Measurements from ENCODE around the gene SCAMP1.
A peak's percentile ranks its signal among the peaks of the same experiment; 100 is the strongest.

SCAMP1 gene

GRCh38 chr5:78492224-78492623 is 131.8 kb downstream of the SCAMP1 start:
- no peaks in the 10 kb centered on the region for H3K27me3 ChIP-seq (ENCODE audit: insufficient read depth, low read length)
- no peak overlapping the region for H3K4me3 ChIP-seq (ENCODE audit: low read depth, low read length)
- peaks cover 12% of the 10 kb centered on the region; the same call in 1 of the 2 replicates for H3K36me3 ChIP-seq (ENCODE audit: insufficient read depth, low read length)
- H3K79me2 ChIP-seq (ENCODE audit: control insufficient read depth, insufficient read depth, low read length, unreplicated experiment): peaks cover 19% of the 10 kb centered on the region
- H3K4me1 ChIP-seq (ENCODE audit: control insufficient read depth, insufficient read depth, low read length, unreplicated experiment): peaks cover 20% of the 10 kb centered on the region
- H2AFZ ChIP-seq (ENCODE audit: low read length, unreplicated experiment): no peak overlapping the region
- no peak overlapping the region for H3K27ac ChIP-seq (ENCODE audit: low read depth, low read length)

- Histone ChIP-seq H3K4me1 (ENCODE audit: control insufficient read depth, insufficient read depth, low read length, unreplicated experiment) (peaks cover 21% of the 10 kb centered on the region), H3K36me3 (ENCODE audit: insufficient read depth, low read length) (peaks cover 12% of the 10 kb centered on the region; the same call in 1 of the 2 replicates), H3K27me3 (ENCODE audit: insufficient read depth, low read length) (no peaks in the 10 kb centered on the region), H2AFZ (ENCODE audit: low read length, unreplicated experiment) (no peak overlapping the region), H3K79me2 (ENCODE audit: control insufficient read depth, insufficient read depth, low read length, unreplicated experiment) (peaks cover 23% of the 10 kb centered on the region), H3K27ac (ENCODE audit: low read depth, low read length) (no peak overlapping the region), H3K4me3 (ENCODE audit: low read depth, low read length) (no peak overlapping the region)
Observed at GRCh38 chr5:78492650-78493049, 132.2 kb downstream of the SCAMP1 start.

GRCh38 chr5:78495800-78496199 is 135.4 kb downstream of the SCAMP1 start:
- Histone ChIP-seq H2AFZ (ENCODE audit: low read length, unreplicated experiment) (no peak overlapping the region), H3K79me2 (ENCODE audit: control insufficient read depth, insufficient read depth, low read length, unreplicated experiment) (peaks cover 45% of the 10 kb centered on the region), H3K4me1 (ENCODE audit: control insufficient read depth, insufficient read depth, low read length, unreplicated experiment) (peaks cover 36% of the 10 kb centered on the region), H3K27ac (ENCODE audit: low read depth, low read length) (no peak overlapping the region), H3K36me3 (ENCODE audit: insufficient read depth, low read length) (no peaks in the 10 kb centered on the region), H3K4me3 (ENCODE audit: low read depth, low read length) (no peak overlapping the region), H3K27me3 (ENCODE audit: insufficient read depth, low read length) (no peaks in the 10 kb centered on the region)

GRCh38 chr5:78496373-78496772 is 136.0 kb downstream of the SCAMP1 start:
- Histone ChIP-seq H3K27ac (ENCODE audit: low read depth, low read length) (peak overlapping the region; percentile 46), H3K4me1 (ENCODE audit: control insufficient read depth, insufficient read depth, low read length, unreplicated experiment) (peaks cover 35% of the 10 kb centered on the region), H2AFZ (ENCODE audit: low read length, unreplicated experiment) (no peak overlapping the region), H3K4me3 (ENCODE audit: low read depth, low read length) (no peak overlapping the region), H3K79me2 (ENCODE audit: control insufficient read depth, insufficient read depth, low read length, unreplicated experiment) (peaks cover 49% of the 10 kb centered on the region), H3K27me3 (ENCODE audit: insufficient read depth, low read length) (no peaks in the 10 kb centered on the region), H3K36me3 (ENCODE audit: insufficient read depth, low read length) (no peaks in the 10 kb centered on the region)

GRCh38 chr5:78497573-78498533 is 137.4 kb downstream of the SCAMP1 start:
- Histone ChIP-seq H3K4me1 (ENCODE audit: control insufficient read depth, insufficient read depth, low read length, unreplicated experiment) (peaks cover 50% of the 10 kb centered on the region), H3K36me3 (ENCODE audit: insufficient read depth, low read length) (no peaks in the 10 kb centered on the region), H3K27ac (ENCODE audit: low read depth, low read length) (no peak overlapping the region), H2AFZ (ENCODE audit: low read length, unreplicated experiment) (no peak overlapping the region), H3K79me2 (ENCODE audit: control insufficient read depth, insufficient read depth, low read length, unreplicated experiment) (peaks cover 56% of the 10 kb centered on the region), H3K4me3 (ENCODE audit: low read depth, low read length) (no peak overlapping the region), H3K27me3 (ENCODE audit: insufficient read depth, low read length) (no peaks in the 10 kb centered on the region)

GRCh38 chr5:78499485-78499884 is 139.1 kb downstream of the SCAMP1 start:
- Histone ChIP-seq H2AFZ (ENCODE audit: low read length, unreplicated experiment) (no peak overlapping the region), H3K4me1 (ENCODE audit: control insufficient read depth, insufficient read depth, low read length, unreplicated experiment) (peaks cover 61% of the 10 kb centered on the region), H3K27me3 (ENCODE audit: insufficient read depth, low read length) (no peaks in the 10 kb centered on the region), H3K27ac (ENCODE audit: low read depth, low read length) (no peak overlapping the region), H3K79me2 (ENCODE audit: control insufficient read depth, insufficient read depth, low read length, unreplicated experiment) (peaks cover 69% of the 10 kb centered on the region), H3K4me3 (ENCODE audit: low read depth, low read length) (no peak overlapping the region), H3K36me3 (ENCODE audit: insufficient read depth, low read length) (no peaks in the 10 kb centered on the region)

GRCh38 chr5:78500028-78500427 is 139.6 kb downstream of the SCAMP1 start:
- Histone ChIP-seq H3K27ac (ENCODE audit: low read depth, low read length) (no peak overlapping the region), H2AFZ (ENCODE audit: low read length, unreplicated experiment) (no peak overlapping the region), H3K79me2 (ENCODE audit: control insufficient read depth, insufficient read depth, low read length, unreplicated experiment) (peaks cover 69% of the 10 kb centered on the region), H3K4me3 (ENCODE audit: low read depth, low read length) (no peak overlapping the region), H3K36me3 (ENCODE audit: insufficient read depth, low read length) (no peaks in the 10 kb centered on the region), H3K4me1 (ENCODE audit: control insufficient read depth, insufficient read depth, low read length, unreplicated experiment) (peaks cover 65% of the 10 kb centered on the region), H3K27me3 (ENCODE audit: insufficient read depth, low read length) (no peaks in the 10 kb centered on the region)

- Histone ChIP-seq H3K27ac (ENCODE audit: low read depth, low read length) (no peak overlapping the region), H2AFZ (ENCODE audit: low read length, unreplicated experiment) (no peak overlapping the region), H3K4me1 (ENCODE audit: control insufficient read depth, insufficient read depth, low read length, unreplicated experiment) (peaks cover 72% of the 10 kb centered on the region), H3K27me3 (ENCODE audit: insufficient read depth, low read length) (no peaks in the 10 kb centered on the region), H3K36me3 (ENCODE audit: insufficient read depth, low read length) (no peaks in the 10 kb centered on the region), H3K4me3 (ENCODE audit: low read depth, low read length) (no peak overlapping the region), H3K79me2 (ENCODE audit: control insufficient read depth, insufficient read depth, low read length, unreplicated experiment) (peaks cover 69% of the 10 kb centered on the region)
Observed at GRCh38 chr5:78500871-78501270, 140.5 kb downstream of the SCAMP1 start.

- Histone ChIP-seq H2AFZ (ENCODE audit: low read length, unreplicated experiment) (no peak overlapping the region), H3K27me3 (ENCODE audit: insufficient read depth, low read length) (no peaks in the 10 kb centered on the region), H3K4me1 (ENCODE audit: control insufficient read depth, insufficient read depth, low read length, unreplicated experiment) (peaks cover 72% of the 10 kb centered on the region), H3K79me2 (ENCODE audit: control insufficient read depth, insufficient read depth, low read length, unreplicated experiment) (peaks cover 69% of the 10 kb centered on the region), H3K27ac (ENCODE audit: low read depth, low read length) (peak overlapping the region; percentile 67), H3K36me3 (ENCODE audit: insufficient read depth, low read length) (no peaks in the 10 kb centered on the region), H3K4me3 (ENCODE audit: low read depth, low read length) (no peak overlapping the region)
Observed at GRCh38 chr5:78501411-78502352, 141.3 kb downstream of the SCAMP1 start.

- H3K4me1 ChIP-seq (ENCODE audit: control insufficient read depth, insufficient read depth, low read length, unreplicated experiment): peaks cover 81% of the 10 kb centered on the region
- H3K36me3 ChIP-seq (ENCODE audit: insufficient read depth, low read length): no peaks in the 10 kb centered on the region
- H3K27ac ChIP-seq (ENCODE audit: low read depth, low read length): peak overlapping the region; percentile 91
- H3K27me3 ChIP-seq (ENCODE audit: insufficient read depth, low read length): no peaks in the 10 kb centered on the region
- peaks cover 73% of the 10 kb centered on the region for H3K79me2 ChIP-seq (ENCODE audit: control insufficient read depth, insufficient read depth, low read length, unreplicated experiment)
- H2AFZ ChIP-seq (ENCODE audit: low read length, unreplicated experiment): no peak overlapping the region
- peak overlapping the region; percentile 30; the same call in 1 of the 2 replicates for H3K4me3 ChIP-seq (ENCODE audit: low read depth, low read length)
Observed at GRCh38 chr5:78503958-78504653, 143.7 kb downstream of the SCAMP1 start.

Measured in ACC112 (cell line).